Thoracic aorta (tissue), 2 donors: ENCODE data around the gene WBP11. TPM values are rescaled to one million over a fixed set of nuclear protein-coding genes. Genes with fewer than 3 reads are reported as not detected.

Source experiments
- ATAC-seq: fragments of 150-250 bp; one replicate; pipeline ENCODE4 v1.8.0; 2017; ENCODE audit warnings: low read depth; ENCODE audit not compliant: insufficient number of reproducible peaks, low FRiP score
- DNase-seq: peaks from one replicate; pipeline ENCODE4 v3.0.0-alpha.2; 2020; ENCODE audit warnings: low spot score
- H3K27ac ChIP-seq, 2 donors: fragments of 200-600 bp; sonication (generic); 1 replicate in 1 of 2; 2 replicates in 1 of 2; pipeline ENCODE4 v1.5.1; 2016; ENCODE audit warnings: mild to moderate bottlenecking in 2 of 2, moderate library complexity in 2 of 2
- H3K27me3 ChIP-seq: fragments of 200-600 bp; sonication (generic); replicated peaks from 2 replicates; pipeline ENCODE4 v1.6.0; 2016; ENCODE audit warnings: mild to moderate bottlenecking; ENCODE audit not compliant: insufficient read depth
- H3K36me3 ChIP-seq: fragments of 200-600 bp; sonication (generic); one replicate; pipeline ENCODE4 v1.5.1; 2016
- H3K4me1 ChIP-seq, 2 donors: fragments of 200-600 bp; sonication (generic); 1 replicate in 1 of 2; 2 replicates in 1 of 2; pipeline versions ENCODE4 v1.5.1 to v1.6.0; 2016; ENCODE audit warnings: low read depth in 2 of 2, mild to moderate bottlenecking in 1 of 2; ENCODE audit not compliant: control insufficient read depth in 1 of 2
- H3K4me3 ChIP-seq: fragments of 200-600 bp; sonication (generic); 2 replicates; pipeline ENCODE4 v1.5.1; 2016; ENCODE audit warnings: mild to moderate bottlenecking
- H3K9me3 ChIP-seq: fragments of 200-600 bp; sonication (generic); 2 replicates; pipeline ENCODE4 v1.5.1; 2016
- total RNA-seq, 2 donors: library from RNA; depleted of rRNA; stranded (reverse); fragments of >200 nt; gene quantifications; one replicate each; pipeline versions ENCODE4 v1.1.0 to v1.2.3, GENCODE V29; 2016
- TF ChIP-seq, protein P1 (sequence below): fragments of 200-600 bp; sonication (generic); IDR thresholded peaks from one replicate; pipeline ENCODE4 v1.5.1; 2019; ENCODE audit warnings: antibody characterized with exemption

Gene WBP11
- total RNA-seq, 2 donors from 2014 or later: 10.0 to 17.6 TPM

DNA sequence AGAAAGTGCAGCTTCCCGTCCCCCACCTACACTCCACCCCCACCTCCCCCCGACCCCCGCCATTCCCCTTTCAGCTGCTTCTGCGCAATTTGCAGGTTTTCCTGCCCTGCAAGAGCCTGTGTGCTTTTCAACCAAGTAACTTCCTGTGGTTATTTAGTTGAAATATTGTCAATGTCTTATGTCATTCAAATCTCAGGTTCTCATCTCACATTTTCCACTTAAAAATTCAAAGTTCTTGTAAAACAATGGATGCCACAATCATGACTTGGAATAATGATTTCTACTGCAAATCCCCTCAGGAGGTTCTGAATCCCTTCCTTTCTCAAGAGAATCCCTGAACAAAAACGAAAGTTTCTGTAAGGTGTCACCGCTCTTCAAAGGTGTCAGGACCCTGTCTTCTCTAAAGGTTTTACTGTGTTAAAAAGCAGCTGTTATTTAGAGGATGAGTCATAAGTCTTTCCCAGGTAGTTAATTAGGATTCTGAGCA lies 31.6 kb downstream of the WBP11 start:
- Histone ChIP-seq H3K27ac (peak overlapping the region; percentile 88 to 90), H3K4me1 (peaks cover 12 to 33% of the 10 kb centered on the region in 2 donors)

DNA sequence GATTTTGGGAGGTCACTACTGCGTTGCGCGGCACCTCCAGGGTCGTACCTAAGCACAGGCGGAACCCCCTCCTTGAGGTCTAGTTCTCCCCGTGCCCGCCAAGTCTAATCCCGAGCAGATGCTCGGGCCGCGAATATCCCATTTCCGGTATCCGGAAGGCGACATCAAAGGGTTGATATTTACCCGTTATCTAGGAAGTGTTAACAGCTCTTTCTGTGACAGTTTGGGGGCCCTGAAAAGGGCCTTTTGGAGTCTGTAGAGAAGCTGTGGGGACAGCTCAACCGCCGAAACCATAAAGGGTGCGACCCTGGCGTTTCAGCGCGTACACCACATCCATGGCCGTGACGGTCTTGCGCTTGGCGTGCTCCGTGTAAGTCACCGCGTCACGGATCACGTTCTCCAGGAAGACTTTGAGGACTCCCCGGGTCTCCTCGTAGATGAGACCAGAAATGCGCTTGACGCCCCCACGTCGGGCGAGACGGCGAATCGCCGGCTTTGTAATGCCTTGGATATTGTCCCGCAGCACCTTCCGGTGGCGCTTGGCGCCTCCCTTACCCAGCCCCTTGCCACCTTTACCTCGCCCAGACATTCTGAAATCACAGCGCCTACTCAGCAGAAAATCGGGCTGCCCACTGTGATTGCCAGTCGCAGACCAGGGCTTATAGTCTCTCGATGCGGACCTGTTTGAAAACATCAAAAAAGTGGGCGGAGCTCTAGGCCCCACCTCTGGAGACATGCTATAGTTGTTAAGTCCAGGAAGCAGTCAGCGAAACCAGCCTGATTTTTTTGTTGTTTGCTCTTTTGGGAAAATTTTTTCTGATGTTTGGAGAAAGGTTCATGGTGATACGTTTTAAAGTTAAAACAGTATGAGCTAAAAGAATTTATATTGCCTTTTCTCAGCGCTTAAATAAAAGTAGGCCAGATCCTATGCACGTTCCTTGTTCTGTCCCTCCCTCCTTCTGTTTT lies 32.5 kb downstream of the WBP11 start:
- TF ChIP-seq, protein P1, sequence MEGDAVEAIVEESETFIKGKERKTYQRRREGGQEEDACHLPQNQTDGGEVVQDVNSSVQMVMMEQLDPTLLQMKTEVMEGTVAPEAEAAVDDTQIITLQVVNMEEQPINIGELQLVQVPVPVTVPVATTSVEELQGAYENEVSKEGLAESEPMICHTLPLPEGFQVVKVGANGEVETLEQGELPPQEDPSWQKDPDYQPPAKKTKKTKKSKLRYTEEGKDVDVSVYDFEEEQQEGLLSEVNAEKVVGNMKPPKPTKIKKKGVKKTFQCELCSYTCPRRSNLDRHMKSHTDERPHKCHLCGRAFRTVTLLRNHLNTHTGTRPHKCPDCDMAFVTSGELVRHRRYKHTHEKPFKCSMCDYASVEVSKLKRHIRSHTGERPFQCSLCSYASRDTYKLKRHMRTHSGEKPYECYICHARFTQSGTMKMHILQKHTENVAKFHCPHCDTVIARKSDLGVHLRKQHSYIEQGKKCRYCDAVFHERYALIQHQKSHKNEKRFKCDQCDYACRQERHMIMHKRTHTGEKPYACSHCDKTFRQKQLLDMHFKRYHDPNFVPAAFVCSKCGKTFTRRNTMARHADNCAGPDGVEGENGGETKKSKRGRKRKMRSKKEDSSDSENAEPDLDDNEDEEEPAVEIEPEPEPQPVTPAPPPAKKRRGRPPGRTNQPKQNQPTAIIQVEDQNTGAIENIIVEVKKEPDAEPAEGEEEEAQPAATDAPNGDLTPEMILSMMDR: no peak
- H3K36me3 ChIP-seq: no peaks in the 10 kb centered on the region
- H3K27ac ChIP-seq: peak overlapping the region; percentile 88 to 90
- DNase-seq (peak; percentile 94), ATAC-seq (peak; percentile 50)
- H3K9me3 ChIP-seq: no peaks in the 10 kb centered on the region
- H3K4me3 ChIP-seq: peak overlapping the region; percentile 79
- H3K27me3 ChIP-seq: no peaks in the 10 kb centered on the region
- H3K4me1 ChIP-seq: peaks cover 7 to 27% of the 10 kb centered on the region in 2 donors

More for the DNA sequence above, 31.6 kb downstream of the WBP11 start:
- no peak for ATAC-seq
- Histone ChIP-seq H3K9me3 (no peaks in the 10 kb centered on the region), H3K4me3 (peak overlapping the region; percentile 79), H3K27me3 (no peaks in the 10 kb centered on the region), H3K36me3 (no peaks in the 10 kb centered on the region)
- TF ChIP-seq, protein P1: no peak
- no peak for DNase-seq

DNA sequence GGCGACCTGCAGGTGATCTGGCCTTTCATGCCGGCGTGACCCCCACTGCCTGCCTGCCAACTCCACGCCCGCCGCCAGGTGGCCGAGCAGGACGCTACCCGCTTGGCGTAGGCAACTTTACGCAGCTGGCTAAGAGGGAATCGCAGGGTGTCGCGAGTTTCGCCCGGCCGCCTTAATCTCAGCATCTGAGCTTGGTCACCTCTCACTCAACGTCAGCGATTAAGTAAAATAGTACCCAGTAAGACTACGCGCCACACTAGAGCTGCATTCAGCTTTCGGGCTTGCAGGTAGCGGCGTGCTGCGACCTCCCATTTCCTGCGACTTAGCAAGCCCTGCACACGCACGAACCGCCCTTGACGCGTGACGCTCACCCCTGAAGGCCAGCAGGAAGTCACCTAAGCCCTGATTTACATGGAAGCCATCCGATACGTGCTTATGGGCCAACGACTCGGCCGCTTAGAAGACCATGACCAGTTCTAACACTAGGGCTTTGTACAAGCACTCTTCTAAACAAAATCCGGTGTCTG lies 33.2 kb downstream of the WBP11 start:
- H3K9me3 ChIP-seq: no peaks in the 10 kb centered on the region
- H3K27ac ChIP-seq: peak overlapping the region; percentile 88 to 90
- peak overlapping the region; percentile 79 for H3K4me3 ChIP-seq
- peak; percentile 37 for ATAC-seq
- peak; percentile 39 for DNase-seq
- H3K27me3 ChIP-seq: no peaks in the 10 kb centered on the region
- TF ChIP-seq, protein P1: peak; percentile 87
- peaks cover 7 to 27% of the 10 kb centered on the region in 2 donors for H3K4me1 ChIP-seq
- no peaks in the 10 kb centered on the region for H3K36me3 ChIP-seq

- H3K36me3 ChIP-seq: no peaks in the 10 kb centered on the region
- H3K4me3 ChIP-seq: peak overlapping the region; percentile 79
- H3K27ac ChIP-seq: peak overlapping the region; percentile 88 to 90
- no peak for ATAC-seq
- TF ChIP-seq, protein P1: no peak
- no peak for DNase-seq
- peaks cover 7 to 27% of the 10 kb centered on the region in 2 donors for H3K4me1 ChIP-seq
- H3K9me3 ChIP-seq: no peaks in the 10 kb centered on the region
- no peaks in the 10 kb centered on the region for H3K27me3 ChIP-seq
Measured at GRCh38 chr12:14769466-14769968, 33.8 kb downstream of the WBP11 start.

DNA sequence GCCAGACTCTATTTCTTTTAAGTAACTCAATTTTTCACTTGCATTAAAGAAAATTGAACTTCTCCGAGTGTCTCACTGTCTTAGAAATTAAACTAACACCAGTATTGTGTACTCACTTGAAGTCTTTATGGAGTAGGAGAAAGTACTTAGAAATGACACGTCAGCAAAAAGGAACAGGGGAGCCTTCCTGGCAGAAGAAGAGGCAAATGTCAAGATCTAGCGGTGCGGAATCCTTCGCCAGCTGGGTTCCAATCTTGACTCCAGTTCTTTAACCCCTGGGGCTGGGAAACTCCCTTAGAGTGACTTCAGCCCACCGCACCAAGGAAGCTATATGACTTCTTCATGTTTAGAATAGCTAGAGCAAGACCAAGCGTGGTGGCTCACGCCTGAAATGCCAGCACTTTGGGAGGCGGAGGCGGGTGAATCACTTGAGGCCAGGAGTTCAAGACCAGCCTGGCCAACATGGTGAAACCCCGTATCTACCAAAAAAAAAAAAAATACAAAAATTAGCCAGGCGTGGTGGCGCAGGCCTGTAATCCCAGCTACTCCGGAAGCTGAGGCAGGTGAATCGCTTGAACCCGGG lies 34.4 kb downstream of the WBP11 start:
- Histone ChIP-seq H3K9me3 (no peaks in the 10 kb centered on the region), H3K4me3 (peak overlapping the region; percentile 79), H3K27ac (peak overlapping the region; percentile 88 to 90), H3K36me3 (no peaks in the 10 kb centered on the region), H3K27me3 (no peaks in the 10 kb centered on the region), H3K4me1 (peaks cover 7 to 27% of the 10 kb centered on the region in 2 donors)
- ATAC-seq: no peak
- TF ChIP-seq, protein P1: no peak
- peak; percentile 7 for DNase-seq
